ENCODE data around the gene SETBP1. TPM values are rescaled to one million over a fixed set of nuclear protein-coding genes. Genes with fewer than 3 reads are reported as not detected.

The SETBP1 gene
- total and polyA plus RNA-seq, 2 of the 4 experiments (the other 2 are of a cell fraction) = 0.19 to 0.36 TPM

DNA sequence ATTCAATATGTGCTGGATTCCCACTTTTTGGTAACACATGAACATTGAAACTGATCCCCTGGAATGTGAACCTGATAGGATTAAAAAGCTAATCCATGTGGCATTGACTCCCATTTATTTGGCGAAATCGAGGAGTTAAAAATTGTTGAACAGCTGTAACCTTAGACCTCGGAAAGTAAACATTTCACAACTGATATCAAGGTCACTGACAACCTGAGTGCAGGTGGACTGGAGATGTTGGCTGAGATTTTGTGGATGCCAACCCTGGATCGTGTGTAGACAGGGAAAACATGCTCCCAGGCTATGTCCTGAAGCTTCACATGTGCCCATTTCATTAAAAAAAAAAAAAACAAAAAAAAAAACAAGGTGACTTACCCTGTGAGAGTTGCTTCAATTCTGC, 204.8 kb downstream of the SETBP1 start:
- Histone ChIP-seq H4K91ac (ENCODE audit: insufficient read depth, low read depth, low read length) (no peak overlapping the region), H3K23ac (ENCODE audit: low read depth, low read length) (no peak overlapping the region), H4K5ac (ENCODE audit: low read depth, low read length) (no peak overlapping the region), H2BK120ac (ENCODE audit: low read depth, low read length) (no peak overlapping the region), H2BK15ac (ENCODE audit: low read depth, low read length) (no peak overlapping the region), H3K4me2 (ENCODE audit: low read depth, low read length) (no peak overlapping the region), H3K4me3 (ENCODE audit: insufficient read depth, low read depth, low read length) (no peak overlapping the region), H3K79me1 (ENCODE audit: low read depth in 1 of 2, low read length in 2 of 2) (no peaks in the 10 kb centered on the region), H3K27me3 (ENCODE audit: control insufficient read depth, insufficient read depth, low read length) (no peaks in the 10 kb centered on the region; the same call in 1 of the 2 replicates), H2BK20ac (ENCODE audit: low read depth, low read length) (no peak overlapping the region), H3K36me3 (ENCODE audit: control insufficient read depth, insufficient read depth, low read length) (no peaks in the 10 kb centered on the region), H3K4ac (ENCODE audit: low read depth, low read length) (no peak overlapping the region), H2AK9ac (replicated peaks; ENCODE audit: low read depth, low read length, poor library complexity) (no peak overlapping the region), H3K56ac (ENCODE audit: extremely low read depth, insufficient read depth, low read length) (no peak overlapping the region), H3K4me1 (ENCODE audit: control insufficient read depth, insufficient read depth, low read length) (no peaks in the 10 kb centered on the region), H3K14ac (replicated peaks; ENCODE audit: low read depth, low read length) (no peak overlapping the region), H3K9ac (ENCODE audit: low read depth, low read length) (no peak overlapping the region), H4K20me1 (ENCODE audit: insufficient read depth, low read length) (no peaks in the 10 kb centered on the region), H3K27ac (ENCODE audit: insufficient read depth, low read length) (no peak overlapping the region), H3K18ac (ENCODE audit: low read depth, low read length) (no peak overlapping the region), H2BK5ac (ENCODE audit: low read depth, low read length, poor library complexity, severe bottlenecking) (no peak overlapping the region), H3K9me1 (ENCODE audit: insufficient read depth, low read length) (no peaks in the 10 kb centered on the region), H4K8ac (ENCODE audit: low read depth in 2 of 2, low read length in 2 of 2) (no peak overlapping the region), H3K9me3 (ENCODE audit: control insufficient read depth, insufficient read depth, low read length) (no peaks in the 10 kb centered on the region), H2AFZ (replicated peaks; ENCODE audit: low read length, poor library complexity) (no peak overlapping the region), H2AK5ac (ENCODE audit: low read depth, low read length) (no peak overlapping the region)
- TF ChIP-seq MAFK (IDR thresholded peaks at IDR 0.05; ENCODE audit: low read depth, low read length) = no peak
- TF ChIP-seq MXI1 (IDR thresholded peaks at IDR 0.05; ENCODE audit: borderline replicate concordance, low read depth, low read length) = no peak
- TF ChIP-seq CHD1 (IDR thresholded peaks at IDR 0.05; ENCODE audit: low read depth, low read length) = no peak
- TF ChIP-seq BHLHE40 (IDR thresholded peaks at IDR 0.05; ENCODE audit: low read depth, low read length) = no peak
- TF ChIP-seq, protein P1, sequence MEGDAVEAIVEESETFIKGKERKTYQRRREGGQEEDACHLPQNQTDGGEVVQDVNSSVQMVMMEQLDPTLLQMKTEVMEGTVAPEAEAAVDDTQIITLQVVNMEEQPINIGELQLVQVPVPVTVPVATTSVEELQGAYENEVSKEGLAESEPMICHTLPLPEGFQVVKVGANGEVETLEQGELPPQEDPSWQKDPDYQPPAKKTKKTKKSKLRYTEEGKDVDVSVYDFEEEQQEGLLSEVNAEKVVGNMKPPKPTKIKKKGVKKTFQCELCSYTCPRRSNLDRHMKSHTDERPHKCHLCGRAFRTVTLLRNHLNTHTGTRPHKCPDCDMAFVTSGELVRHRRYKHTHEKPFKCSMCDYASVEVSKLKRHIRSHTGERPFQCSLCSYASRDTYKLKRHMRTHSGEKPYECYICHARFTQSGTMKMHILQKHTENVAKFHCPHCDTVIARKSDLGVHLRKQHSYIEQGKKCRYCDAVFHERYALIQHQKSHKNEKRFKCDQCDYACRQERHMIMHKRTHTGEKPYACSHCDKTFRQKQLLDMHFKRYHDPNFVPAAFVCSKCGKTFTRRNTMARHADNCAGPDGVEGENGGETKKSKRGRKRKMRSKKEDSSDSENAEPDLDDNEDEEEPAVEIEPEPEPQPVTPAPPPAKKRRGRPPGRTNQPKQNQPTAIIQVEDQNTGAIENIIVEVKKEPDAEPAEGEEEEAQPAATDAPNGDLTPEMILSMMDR (conservative IDR thresholded peaks at IDR 0.05; ENCODE audit: low read depth, low read length) = no peak
- no peak for TF ChIP-seq RAD21 (IDR thresholded peaks at IDR 0.05; ENCODE audit: low read length)
- TF ChIP-seq, protein P2, sequence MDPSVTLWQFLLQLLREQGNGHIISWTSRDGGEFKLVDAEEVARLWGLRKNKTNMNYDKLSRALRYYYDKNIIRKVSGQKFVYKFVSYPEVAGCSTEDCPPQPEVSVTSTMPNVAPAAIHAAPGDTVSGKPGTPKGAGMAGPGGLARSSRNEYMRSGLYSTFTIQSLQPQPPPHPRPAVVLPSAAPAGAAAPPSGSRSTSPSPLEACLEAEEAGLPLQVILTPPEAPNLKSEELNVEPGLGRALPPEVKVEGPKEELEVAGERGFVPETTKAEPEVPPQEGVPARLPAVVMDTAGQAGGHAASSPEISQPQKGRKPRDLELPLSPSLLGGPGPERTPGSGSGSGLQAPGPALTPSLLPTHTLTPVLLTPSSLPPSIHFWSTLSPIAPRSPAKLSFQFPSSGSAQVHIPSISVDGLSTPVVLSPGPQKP (IDR thresholded peaks at IDR 0.05; ENCODE audit: borderline replicate concordance, low read depth, low read length) = no peak
- TF ChIP-seq CEBPB (IDR thresholded peaks at IDR 0.05; ENCODE audit: low read depth, low read length) = no peak
- TF ChIP-seq MAZ (IDR thresholded peaks at IDR 0.05; ENCODE audit: borderline replicate concordance, low read depth, low read length) = no peak
- no peak for TF ChIP-seq NFE2L2 (IDR thresholded peaks at IDR 0.05; ENCODE audit: low read depth, low read length)
- no peak for TF ChIP-seq SMC3 (IDR thresholded peaks at IDR 0.05; ENCODE audit: low read depth, low read length)
- TF ChIP-seq, protein P3, sequence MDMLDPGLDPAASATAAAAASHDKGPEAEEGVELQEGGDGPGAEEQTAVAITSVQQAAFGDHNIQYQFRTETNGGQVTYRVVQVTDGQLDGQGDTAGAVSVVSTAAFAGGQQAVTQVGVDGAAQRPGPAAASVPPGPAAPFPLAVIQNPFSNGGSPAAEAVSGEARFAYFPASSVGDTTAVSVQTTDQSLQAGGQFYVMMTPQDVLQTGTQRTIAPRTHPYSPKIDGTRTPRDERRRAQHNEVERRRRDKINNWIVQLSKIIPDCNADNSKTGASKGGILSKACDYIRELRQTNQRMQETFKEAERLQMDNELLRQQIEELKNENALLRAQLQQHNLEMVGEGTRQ (IDR thresholded peaks at IDR 0.05; ENCODE audit: low read depth, low read length) = no peak
- TF ChIP-seq POLR2A (IDR thresholded peaks at IDR 0.05; ENCODE audit: low read depth, low read length) = no peak
- TF ChIP-seq RCOR1 (IDR thresholded peaks at IDR 0.05; ENCODE audit: insufficient replicate concordance, low read length) = no peak
- TF ChIP-seq RFX5 (IDR thresholded peaks at IDR 0.05; ENCODE audit: low read depth, low read length) = no peak
- no peak for TF ChIP-seq FOS (IDR thresholded peaks at IDR 0.05; ENCODE audit: low read depth, low read length)
- DNase-seq (no peak), ATAC-seq (ENCODE audit: low read depth) (no peak)
- in situ Hi-C loops (cut with MboI; ENCODE audit: low sequenced_read_pairs) = loop anchor here (25.0 kb wide), 1 partner anchor 748 kb away; no protein-coding TSS in a partner anchor
- dilution Hi-C loops (cut with HindIII; ENCODE audit: low sequenced_read_pairs, unreplicated experiment) = no loop called here
- intact Hi-C loops (cut with micrococcal nuclease) = no loop called here
- ChIA-PET CTCF (no interaction called here), POLR2A (ENCODE audit: unreplicated experiment) (no interaction called here)
- no TSS peak for BruUV-seq (replicated peaks)
- no CpG with 5 or more reads among the region's 4 CpGs for WGBS, 2 experiments (ENCODE audit: extremely low coverage in 2 of 2, insufficient read length in 1 of 2)

All from IMR-90 (cell line).